Measurements from ENCODE around the gene KCNG4. TPM values are rescaled to one million over a fixed set of nuclear protein-coding genes. Genes with fewer than 3 reads are reported as not detected.

The KCNG4 gene
- total RNA-seq, 1 donor = not detected

- Histone ChIP-seq H3K79me2 (ENCODE audit: insufficient read depth, low read length) (no peaks in the 10 kb centered on the region), H3K27ac (ENCODE audit: low read depth, low read length) (no peak overlapping the region), H3K27me3 (ENCODE audit: insufficient read depth, low read length) (peaks cover 15% of the 10 kb centered on the region), H3K36me3 (ENCODE audit: insufficient read depth, low read length) (no peaks in the 10 kb centered on the region), H3K4me1 (ENCODE audit: insufficient read depth, low read length) (no peaks in the 10 kb centered on the region), H3K4me3 (ENCODE audit: insufficient read depth, low read length) (no peak overlapping the region), H4K20me1 (ENCODE audit: insufficient read depth, low read length) (no peaks in the 10 kb centered on the region), H3K4me2 (ENCODE audit: insufficient read depth, low read length) (no peak overlapping the region), H3K9me3 (ENCODE audit: low read depth, low read length) (no peaks in the 10 kb centered on the region), H2AFZ (ENCODE audit: low read length) (no peak overlapping the region)
- no peak for TF ChIP-seq CTCF (IDR thresholded peaks at IDR 0.05; ENCODE audit: extremely low read depth, low read depth, low read length)
- DNase-seq (ENCODE audit: insufficient read length, low spot score, missing footprints) = peak; percentile 43
Measured at GRCh38 chr16:84215531-84215930, 24.3 kb downstream of the KCNG4 start.

DNA sequence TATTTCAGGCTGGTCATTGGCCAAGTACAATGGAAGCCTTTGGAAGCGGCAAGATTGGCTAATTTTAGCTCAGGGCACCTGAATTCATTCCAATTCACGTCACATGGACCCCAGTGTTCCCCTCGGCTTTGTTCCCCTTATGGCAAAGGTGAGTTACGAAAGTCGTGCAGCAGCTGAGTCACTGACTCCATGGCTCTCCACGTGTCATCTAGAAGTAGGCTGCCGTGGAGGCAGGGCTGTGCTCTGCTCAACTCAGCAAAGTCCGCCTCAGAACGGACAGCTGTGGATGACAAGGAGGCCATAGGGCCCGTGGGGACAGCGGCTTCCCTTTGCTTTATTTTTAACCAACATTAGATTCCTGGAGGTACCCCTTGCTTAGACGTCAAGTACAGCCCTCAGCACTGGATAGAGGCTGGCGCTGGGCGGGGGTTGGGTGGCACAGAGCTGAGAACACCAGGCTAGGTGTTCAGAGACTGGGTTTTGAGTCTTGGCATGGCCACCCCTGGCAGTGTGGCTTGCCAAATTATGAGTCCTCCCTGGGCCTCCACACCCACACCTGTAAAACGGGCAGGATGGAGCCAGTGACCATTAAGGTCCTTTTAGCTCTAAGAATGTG lies 25.3 kb downstream of the KCNG4 start:
- H3K27ac ChIP-seq (ENCODE audit: low read depth, low read length) = no peak overlapping the region
- DNase-seq (ENCODE audit: insufficient read length, low spot score, missing footprints) = no peak
- H3K9me3 ChIP-seq (ENCODE audit: low read depth, low read length) = no peaks in the 10 kb centered on the region
- H3K4me2 ChIP-seq (ENCODE audit: insufficient read depth, low read length) = no peak overlapping the region
- H3K36me3 ChIP-seq (ENCODE audit: insufficient read depth, low read length) = no peaks in the 10 kb centered on the region
- no peaks in the 10 kb centered on the region for H3K79me2 ChIP-seq (ENCODE audit: insufficient read depth, low read length)
- no peaks in the 10 kb centered on the region for H3K4me1 ChIP-seq (ENCODE audit: insufficient read depth, low read length)
- TF ChIP-seq CTCF (IDR thresholded peaks at IDR 0.05; ENCODE audit: extremely low read depth, low read depth, low read length) = no peak
- peaks cover 15% of the 10 kb centered on the region for H3K27me3 ChIP-seq (ENCODE audit: insufficient read depth, low read length)
- no peak overlapping the region for H2AFZ ChIP-seq (ENCODE audit: low read length)
- no peak overlapping the region for H3K4me3 ChIP-seq (ENCODE audit: insufficient read depth, low read length)
- H4K20me1 ChIP-seq (ENCODE audit: insufficient read depth, low read length) = no peaks in the 10 kb centered on the region

DNA sequence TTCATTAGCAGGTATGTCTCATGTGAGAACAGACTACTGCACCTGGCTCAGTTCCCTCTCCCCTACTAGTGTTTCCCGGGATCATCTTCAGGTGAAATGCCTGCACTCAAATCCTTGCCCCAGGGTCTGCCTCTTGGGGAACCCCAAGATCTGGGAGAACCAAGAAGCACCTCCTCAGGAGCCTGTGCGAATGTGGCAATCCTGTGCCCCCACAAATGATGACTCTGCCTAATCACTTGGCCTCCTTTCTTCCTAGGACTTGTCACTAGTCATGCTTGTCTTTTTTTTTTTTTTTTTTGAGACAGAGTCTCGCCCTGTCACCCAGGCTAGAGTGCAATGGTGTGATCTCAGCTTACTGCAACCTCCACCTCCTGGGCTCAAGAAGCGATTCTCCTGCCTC lies 27.2 kb downstream of the KCNG4 start:
- no peak overlapping the region for H3K4me3 ChIP-seq (ENCODE audit: insufficient read depth, low read length)
- no peaks in the 10 kb centered on the region for H3K4me1 ChIP-seq (ENCODE audit: insufficient read depth, low read length)
- H2AFZ ChIP-seq (ENCODE audit: low read length) = no peak overlapping the region
- H3K79me2 ChIP-seq (ENCODE audit: insufficient read depth, low read length) = no peaks in the 10 kb centered on the region
- H3K27me3 ChIP-seq (ENCODE audit: insufficient read depth, low read length) = peaks cover 7% of the 10 kb centered on the region
- H3K27ac ChIP-seq (ENCODE audit: low read depth, low read length) = no peak overlapping the region
- TF ChIP-seq CTCF (IDR thresholded peaks at IDR 0.05; ENCODE audit: extremely low read depth, low read depth, low read length) = no peak
- H3K4me2 ChIP-seq (ENCODE audit: insufficient read depth, low read length) = no peak overlapping the region
- H3K9me3 ChIP-seq (ENCODE audit: low read depth, low read length) = no peaks in the 10 kb centered on the region
- no peaks in the 10 kb centered on the region for H3K36me3 ChIP-seq (ENCODE audit: insufficient read depth, low read length)
- peak; percentile 27 for DNase-seq (ENCODE audit: insufficient read length, low spot score, missing footprints)
- H4K20me1 ChIP-seq (ENCODE audit: insufficient read depth, low read length) = no peaks in the 10 kb centered on the region

DNA sequence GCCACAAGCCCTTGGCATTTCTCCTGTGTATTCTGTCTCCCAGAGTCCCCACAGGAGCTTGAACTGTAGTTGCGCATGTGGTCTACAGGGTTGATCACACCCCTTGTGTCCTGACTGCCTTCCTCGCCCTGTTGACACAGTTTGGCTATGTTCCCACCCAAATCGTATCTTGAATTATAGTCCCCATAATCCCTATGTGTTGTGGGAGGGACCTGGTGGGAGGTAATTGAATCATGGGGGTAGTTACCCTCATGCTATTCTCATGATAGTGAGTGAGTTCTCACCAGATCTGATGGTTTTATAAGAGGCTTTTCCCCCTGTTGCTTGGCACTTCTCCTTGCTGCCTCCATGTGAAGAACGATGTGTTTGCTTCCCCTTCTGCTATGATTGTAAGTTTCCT lies 27.7 kb downstream of the KCNG4 start:
- no peak overlapping the region for H3K4me3 ChIP-seq (ENCODE audit: insufficient read depth, low read length)
- no peaks in the 10 kb centered on the region for H3K79me2 ChIP-seq (ENCODE audit: insufficient read depth, low read length)
- no peaks in the 10 kb centered on the region for H4K20me1 ChIP-seq (ENCODE audit: insufficient read depth, low read length)
- H3K27ac ChIP-seq (ENCODE audit: low read depth, low read length) = no peak overlapping the region
- H3K9me3 ChIP-seq (ENCODE audit: low read depth, low read length) = no peaks in the 10 kb centered on the region
- H2AFZ ChIP-seq (ENCODE audit: low read length) = no peak overlapping the region
- H3K4me2 ChIP-seq (ENCODE audit: insufficient read depth, low read length) = no peak overlapping the region
- TF ChIP-seq CTCF (IDR thresholded peaks at IDR 0.05; ENCODE audit: extremely low read depth, low read depth, low read length) = no peak
- H3K27me3 ChIP-seq (ENCODE audit: insufficient read depth, low read length) = peaks cover 7% of the 10 kb centered on the region
- DNase-seq (ENCODE audit: insufficient read length, low spot score, missing footprints) = no peak
- no peaks in the 10 kb centered on the region for H3K36me3 ChIP-seq (ENCODE audit: insufficient read depth, low read length)
- no peaks in the 10 kb centered on the region for H3K4me1 ChIP-seq (ENCODE audit: insufficient read depth, low read length)
